Kidney epithelial cell (primary cell): ENCODE data around the gene SCP2D1. TPM values are rescaled to one million over a fixed set of nuclear protein-coding genes. Genes with fewer than 3 reads are reported as not detected.
A peak's percentile ranks its signal among the peaks of the same experiment; 100 is the strongest.

Experiments used
- DNase-seq: peaks from one replicate; pipeline ENCODE4 v3.0.0-alpha.2; 2010; ENCODE audit warnings: low read depth
- H3K27me3 ChIP-seq: 2 replicates; pipeline ENCODE4 v1.6.0; 2011; ENCODE audit warnings: low read length; ENCODE audit not compliant: control insufficient read depth, insufficient read depth
- H3K36me3 ChIP-seq: 2 replicates; pipeline ENCODE4 v1.5.1; 2011; ENCODE audit warnings: low read length; ENCODE audit not compliant: control insufficient read depth, insufficient read depth
- H3K4me3 ChIP-seq: 2 replicates; pipeline ENCODE4 v1.5.1; 2011; ENCODE audit warnings: low read depth, mild to moderate bottlenecking, control low read depth, low read length
- CTCF ChIP-seq: IDR thresholded peaks from 2 replicates; pipeline ENCODE4 v1.5.1; 2011; ENCODE audit warnings: mild to moderate bottlenecking, moderate library complexity, low read length, control low read depth, inconsistent platforms; ENCODE audit not compliant: insufficient read depth, poor library complexity, severe bottlenecking
- total RNA-seq: library from RNA; depleted of rRNA; stranded (reverse); fragments of >200 nt; gene quantifications from 2 replicates; pipeline ENCODE4 v1.2.3, GENCODE V29; 2015

Gene SCP2D1
- total RNA-seq, 1 donor from 2014 or later, result not detected

GRCh38 chr20:18857640-18858039 lies 44.1 kb downstream of the SCP2D1 start:
- no peak overlapping the region for H3K4me3 ChIP-seq
- no peak for TF ChIP-seq CTCF
- no peaks in the 10 kb centered on the region for H3K27me3 ChIP-seq
- peak; percentile 12 for DNase-seq
- no peaks in the 10 kb centered on the region for H3K36me3 ChIP-seq

- no peak for DNase-seq
- TF ChIP-seq CTCF, result no peak
- H3K4me3 ChIP-seq, result no peak overlapping the region
These were observed 45.2 kb downstream of the SCP2D1 start for GRCh38 chr20:18858816-18859215.

More at GRCh38 chr20:18858816-18859215, 45.2 kb downstream of the SCP2D1 start:
- no peaks in the 10 kb centered on the region for H3K36me3 ChIP-seq
- H3K27me3 ChIP-seq, result no peaks in the 10 kb centered on the region

Other genes with a start within 250 kb of the SCP2D1 start
- 122 and 178 TPM in 2 replicates for gene SMIM26, start 246.4 kb upstream of the SCP2D1 start, total RNA-seq
- 158 and 214 TPM in 2 replicates for gene DTD1, start 225.7 kb upstream of the SCP2D1 start, total RNA-seq